Kidney epithelial cell (primary cell): ENCODE measurements around the gene ATP4B. TPM values are rescaled to one million over a fixed set of nuclear protein-coding genes. Genes with fewer than 3 reads are reported as not detected.

Source experiments
- DNase-seq: peaks from one replicate; pipeline ENCODE4 v3.0.0-alpha.2; 2010; ENCODE audit warnings: low read depth
- H3K27me3 ChIP-seq: 2 replicates; pipeline ENCODE4 v1.6.0; 2011; ENCODE audit warnings: low read length; ENCODE audit not compliant: control insufficient read depth, insufficient read depth
- H3K36me3 ChIP-seq: 2 replicates; pipeline ENCODE4 v1.5.1; 2011; ENCODE audit warnings: low read length; ENCODE audit not compliant: control insufficient read depth, insufficient read depth
- H3K4me3 ChIP-seq: 2 replicates; pipeline ENCODE4 v1.5.1; 2011; ENCODE audit warnings: low read depth, mild to moderate bottlenecking, control low read depth, low read length
- total RNA-seq: library from RNA; depleted of rRNA; stranded (reverse); fragments of >200 nt; gene quantifications from 2 replicates; pipeline ENCODE4 v1.2.3, GENCODE V29; 2015
- TF ChIP-seq, protein P1 (sequence below): IDR thresholded peaks from 2 replicates; pipeline ENCODE4 v1.5.1; 2011; ENCODE audit warnings: mild to moderate bottlenecking, moderate library complexity, low read length, control low read depth, inconsistent platforms; ENCODE audit not compliant: insufficient read depth, poor library complexity, severe bottlenecking

Gene ATP4B
- total RNA-seq, 1 donor from 2014 or later = not detected

- Histone ChIP-seq H3K36me3 (no peaks in the 10 kb centered on the region), H3K27me3 (no peaks in the 10 kb centered on the region), H3K4me3 (no peak overlapping the region)
- TF ChIP-seq, protein P1, sequence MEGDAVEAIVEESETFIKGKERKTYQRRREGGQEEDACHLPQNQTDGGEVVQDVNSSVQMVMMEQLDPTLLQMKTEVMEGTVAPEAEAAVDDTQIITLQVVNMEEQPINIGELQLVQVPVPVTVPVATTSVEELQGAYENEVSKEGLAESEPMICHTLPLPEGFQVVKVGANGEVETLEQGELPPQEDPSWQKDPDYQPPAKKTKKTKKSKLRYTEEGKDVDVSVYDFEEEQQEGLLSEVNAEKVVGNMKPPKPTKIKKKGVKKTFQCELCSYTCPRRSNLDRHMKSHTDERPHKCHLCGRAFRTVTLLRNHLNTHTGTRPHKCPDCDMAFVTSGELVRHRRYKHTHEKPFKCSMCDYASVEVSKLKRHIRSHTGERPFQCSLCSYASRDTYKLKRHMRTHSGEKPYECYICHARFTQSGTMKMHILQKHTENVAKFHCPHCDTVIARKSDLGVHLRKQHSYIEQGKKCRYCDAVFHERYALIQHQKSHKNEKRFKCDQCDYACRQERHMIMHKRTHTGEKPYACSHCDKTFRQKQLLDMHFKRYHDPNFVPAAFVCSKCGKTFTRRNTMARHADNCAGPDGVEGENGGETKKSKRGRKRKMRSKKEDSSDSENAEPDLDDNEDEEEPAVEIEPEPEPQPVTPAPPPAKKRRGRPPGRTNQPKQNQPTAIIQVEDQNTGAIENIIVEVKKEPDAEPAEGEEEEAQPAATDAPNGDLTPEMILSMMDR = no peak
- DNase-seq = no peak
These were observed 11.1 kb downstream of the ATP4B start for GRCh38 chr13:113646921-113647340.

- DNase-seq = no peak
- Histone ChIP-seq H3K36me3 (no peaks in the 10 kb centered on the region), H3K27me3 (no peaks in the 10 kb centered on the region), H3K4me3 (no peak overlapping the region)
- TF ChIP-seq, protein P1 = no peak
These were observed 11.6 kb downstream of the ATP4B start for GRCh38 chr13:113646376-113646775.

DNA sequence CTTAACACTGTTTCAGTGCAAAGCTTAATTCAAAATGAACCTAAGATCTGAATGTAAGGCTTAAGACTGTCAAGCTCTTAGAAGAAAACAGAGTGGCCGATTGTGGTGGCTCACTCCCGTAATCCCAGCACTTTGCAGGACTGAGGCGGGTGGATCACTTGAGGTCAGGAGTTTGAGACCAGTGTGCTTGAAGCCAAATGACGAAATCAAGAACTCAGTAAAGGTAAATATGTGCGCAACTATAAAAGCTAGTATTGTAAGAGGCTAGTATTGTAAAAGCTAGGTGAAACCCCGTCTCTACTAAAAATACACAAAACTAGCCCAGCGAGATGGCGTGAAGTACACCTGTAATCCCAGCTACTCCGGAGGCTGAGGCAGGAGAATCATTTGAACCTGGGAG is 12.7 kb downstream of the ATP4B start:
- Histone ChIP-seq H3K27me3 (no peaks in the 10 kb centered on the region), H3K4me3 (no peak overlapping the region), H3K36me3 (no peaks in the 10 kb centered on the region)
- TF ChIP-seq, protein P1 = no peak
- no peak for DNase-seq

GRCh38 chr13:113644800-113645199 is 13.2 kb downstream of the ATP4B start:
- TF ChIP-seq, protein P1 = no peak
- Histone ChIP-seq H3K27me3 (no peaks in the 10 kb centered on the region), H3K4me3 (no peak overlapping the region), H3K36me3 (no peaks in the 10 kb centered on the region)
- no peak for DNase-seq

- TF ChIP-seq, protein P1 = no peak
- Histone ChIP-seq H3K27me3 (no peaks in the 10 kb centered on the region), H3K4me3 (no peak overlapping the region), H3K36me3 (peaks cover 1% of the 10 kb centered on the region)
- peak; percentile 54 for DNase-seq
These were observed 14.4 kb downstream of the ATP4B start for GRCh38 chr13:113643593-113643992.

- no peak for DNase-seq
- Histone ChIP-seq H3K36me3 (peaks cover 1% of the 10 kb centered on the region), H3K4me3 (no peak overlapping the region), H3K27me3 (no peaks in the 10 kb centered on the region)
- TF ChIP-seq, protein P1 = no peak
These were observed 15.4 kb downstream of the ATP4B start for GRCh38 chr13:113642563-113642962.
